Right lobe of liver (tissue), 4 donors: Measurements from ENCODE around the gene PCTP.

ENCODE experiments used
- CTCF ChIP-seq, 4 donors: fragments of 200-600 bp in 3 of 4; fragments of 450-650 bp in 1 of 4; IDR thresholded peaks; one replicate each; pipeline versions ENCODE4 v1.5.1 to v1.8.0; 2016 to 2022; ENCODE audit warnings: antibody characterized with exemption in 4 of 4, mild to moderate bottlenecking in 2 of 4
- POLR2A ChIP-seq: fragments of 450-650 bp; IDR thresholded peaks from one replicate; pipeline ENCODE4 v1.6.1; 2017; ENCODE audit warnings: antibody characterized with exemption, mild to moderate bottlenecking
- donor health status: DM: no; HTN: no; CAD: no.
- donor health status: DM: no; HTN: no; CAD: no.
- donor health status: DM: no; HTN: yes; CAD: no.

DNA sequence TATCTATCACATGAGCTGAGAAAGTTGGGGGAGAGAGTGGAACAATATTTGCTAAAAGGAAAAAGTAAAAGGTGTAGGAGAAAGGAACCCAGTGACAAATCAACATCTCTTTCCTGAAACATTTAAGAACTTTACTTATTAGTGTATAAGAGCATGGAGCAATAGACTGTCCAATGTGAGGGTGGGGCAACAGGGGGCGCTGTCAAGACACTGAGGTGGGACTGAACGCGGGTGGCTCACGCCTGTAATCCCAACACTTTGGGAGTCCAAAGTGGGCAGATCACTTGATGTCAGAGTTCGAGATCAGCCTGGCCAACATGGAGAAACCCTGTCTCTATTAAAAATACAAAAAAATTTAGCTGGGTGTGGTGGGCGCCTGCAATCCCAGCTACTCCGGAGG is 21.2 kb downstream of the PCTP start:
- TF ChIP-seq CTCF (IDR thresholded peaks at IDR 0.05), result no peak
- TF ChIP-seq POLR2A, result no peak
